Loucy (cell line): ENCODE data around the gene SH3RF1.

Source experiments
- H2AFZ ChIP-seq: fragments of 200-600 bp; sonication (generic); 2 replicates; pipeline ENCODE4 v1.6.0; 2016; ENCODE audit warnings: antibody characterized with exemption, mild to moderate bottlenecking, low read length, moderate library complexity
- H3F3A ChIP-seq: fragments of 200-600 bp; 2 replicates; pipeline ENCODE4 v1.6.0; 2016; ENCODE audit warnings: antibody characterized with exemption, low read depth, mild to moderate bottlenecking
- H3K27me3 ChIP-seq: fragments of 200-600 bp; sonication (generic); 2 replicates; pipeline ENCODE4 v1.6.1; 2014; ENCODE audit warnings: low read length, mild to moderate bottlenecking; ENCODE audit not compliant: insufficient read depth, poor library complexity, severe bottlenecking
- H3K36me3 ChIP-seq: fragments of 200-600 bp; sonication (generic); 2 replicates; pipeline ENCODE4 v1.6.1; 2016; ENCODE audit warnings: low read length; ENCODE audit not compliant: insufficient read depth
- H3K4me1 ChIP-seq: fragments of 200-600 bp; sonication (generic); 2 replicates; pipeline ENCODE4 v1.5.1; 2014; ENCODE audit warnings: low read length, mild to moderate bottlenecking; ENCODE audit not compliant: insufficient read depth, poor library complexity, severe bottlenecking
- H3K4me2 ChIP-seq: fragments of 200-600 bp; sonication (generic); 2 replicates; pipeline ENCODE4 v1.6.0; 2014; ENCODE audit warnings: antibody characterized with exemption, low read length, low read depth, mild to moderate bottlenecking; ENCODE audit not compliant: poor library complexity, severe bottlenecking
- H3K4me3 ChIP-seq: fragments of 200-600 bp; sonication (generic); 2 replicates; pipeline ENCODE4 v1.5.1; 2014; ENCODE audit warnings: low read length, mild to moderate bottlenecking, mixed read lengths; ENCODE audit not compliant: poor library complexity, severe bottlenecking
- H3K79me2 ChIP-seq: fragments of 200-600 bp; sonication (generic); 2 replicates; pipeline ENCODE4 v1.6.1; 2014; ENCODE audit warnings: low read length; ENCODE audit not compliant: insufficient read depth
- H3K9ac ChIP-seq: fragments of 200-600 bp; sonication (generic); 2 replicates; pipeline ENCODE4 v1.6.0; 2014; ENCODE audit warnings: mild to moderate bottlenecking, low read depth, low read length, moderate library complexity; ENCODE audit not compliant: poor library complexity, severe bottlenecking
- H3K9me2 ChIP-seq: fragments of 200-600 bp; sonication (generic); replicated peaks from 2 replicates; pipeline ENCODE4 v1.6.1; 2016; ENCODE audit warnings: low read depth, low read length, mixed read lengths
- H3K9me3 ChIP-seq: fragments of 200-600 bp; sonication (generic); 2 replicates; pipeline ENCODE4 v1.6.1; 2014; ENCODE audit warnings: mild to moderate bottlenecking, antibody characterized with exemption, low read length, low read depth; ENCODE audit not compliant: insufficient read depth
- H4K20me1 ChIP-seq: fragments of 200-600 bp; sonication (generic); 2 replicates; pipeline ENCODE4 v1.6.0; 2014; ENCODE audit warnings: antibody characterized with exemption, low read length, mild to moderate bottlenecking; ENCODE audit not compliant: insufficient read depth, poor library complexity, severe bottlenecking
- CTCF ChIP-seq: fragments of 200-600 bp; sonication (generic); conservative IDR thresholded peaks from 2 replicates; pipeline ENCODE4 v1.5.1; 2014; ENCODE audit warnings: mild to moderate bottlenecking, antibody characterized with exemption, low read length
- EZH2phosphoT487 ChIP-seq: fragments of 200-600 bp; IDR thresholded peaks from 2 replicates; pipeline ENCODE4 v1.6.1; 2018; ENCODE audit warnings: antibody characterized with exemption, mild to moderate bottlenecking, moderate library complexity, borderline replicate concordance

The SH3RF1 gene

DNA sequence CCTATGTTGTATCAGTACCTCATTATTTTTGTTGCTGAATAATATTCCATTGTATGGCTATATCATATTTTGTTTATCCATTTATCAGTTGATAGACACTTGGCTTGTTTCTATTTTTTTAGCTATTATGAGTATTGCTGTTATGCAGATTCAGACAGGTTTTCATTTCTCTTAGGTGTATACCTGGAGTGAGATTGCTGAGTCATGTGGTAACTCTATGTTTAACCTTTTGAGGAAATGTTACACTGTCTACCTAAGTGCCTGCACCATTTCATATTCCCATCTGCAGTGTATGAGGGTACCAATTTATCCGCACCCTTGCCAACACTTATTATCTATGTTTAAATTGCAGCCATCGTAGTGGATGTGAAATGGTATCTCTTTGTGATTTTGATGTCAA is 43.0 kb upstream of the SH3RF1 start:
- Histone ChIP-seq H3K4me1 (no peaks in the 10 kb centered on the region), H3K4me3 (no peak overlapping the region), H2AFZ (no peak overlapping the region), H3K27me3 (no peaks in the 10 kb centered on the region), H3K36me3 (no peaks in the 10 kb centered on the region), H3F3A (no peaks in the 10 kb centered on the region), H3K9me3 (no peaks in the 10 kb centered on the region), H3K4me2 (no peak overlapping the region), H3K79me2 (no peaks in the 10 kb centered on the region), H4K20me1 (no peaks in the 10 kb centered on the region), H3K9me2 (no peaks in the 10 kb centered on the region), H3K9ac (no peak overlapping the region)
- TF ChIP-seq EZH2phosphoT487 (no peak), CTCF (no peak)

- Histone ChIP-seq H3F3A (no peaks in the 10 kb centered on the region), H3K9me3 (no peaks in the 10 kb centered on the region), H3K9ac (no peak overlapping the region), H3K4me3 (no peak overlapping the region), H2AFZ (no peak overlapping the region; the same call in 1 of the 2 replicates), H3K27me3 (no peaks in the 10 kb centered on the region), H4K20me1 (no peaks in the 10 kb centered on the region), H3K4me1 (no peaks in the 10 kb centered on the region), H3K9me2 (no peaks in the 10 kb centered on the region), H3K4me2 (no peak overlapping the region), H3K79me2 (no peaks in the 10 kb centered on the region), H3K36me3 (no peaks in the 10 kb centered on the region)
- TF ChIP-seq EZH2phosphoT487: no peak
- TF ChIP-seq CTCF: no peak
These were observed 42.1 kb upstream of the SH3RF1 start for GRCh38 chr4:169312690-169313422.

GRCh38 chr4:169311643-169312365 is 41.0 kb upstream of the SH3RF1 start:
- Histone ChIP-seq H3K9me3 (no peaks in the 10 kb centered on the region), H4K20me1 (no peaks in the 10 kb centered on the region), H3F3A (no peaks in the 10 kb centered on the region), H3K9me2 (no peaks in the 10 kb centered on the region), H3K27me3 (no peaks in the 10 kb centered on the region), H3K79me2 (no peaks in the 10 kb centered on the region), H2AFZ (no peak overlapping the region), H3K4me1 (no peaks in the 10 kb centered on the region), H3K9ac (no peak overlapping the region), H3K36me3 (no peaks in the 10 kb centered on the region), H3K4me3 (no peak overlapping the region), H3K4me2 (no peak overlapping the region)
- peak; percentile 73 for TF ChIP-seq CTCF
- no peak for TF ChIP-seq EZH2phosphoT487
